Psoas muscle (tissue), 8 donors: ENCODE data around the gene GABBR2. TPM values are rescaled to one million over a fixed set of nuclear protein-coding genes. Genes with fewer than 3 reads are reported as not detected.

Source experiments
- ATAC-seq, 4 donors: fragments of 200-7000 bp; cut with Tn5 transposase; one replicate each; pipeline ENCODE4 v1.9.1; 2020; ENCODE audit warnings: moderate library complexity in 3 of 4, mild to moderate bottlenecking in 2 of 4
- DNase-seq, 2 donors: peaks; one replicate each; pipeline ENCODE4 v3.0.0-alpha.2; 2020
- H3K27ac ChIP-seq: fragments of 200-600 bp; one replicate; pipeline ENCODE4 v1.8.0; 2022
- H3K27me3 ChIP-seq, 3 donors: fragments of 200-600 bp in 1 of 3; one replicate each; pipeline versions ENCODE4 v1.6.1 to v1.8.0; 2013 to 2022; ENCODE audit warnings: low read length in 2 of 3, mild to moderate bottlenecking in 2 of 3, moderate library complexity in 1 of 3; ENCODE audit not compliant: insufficient read depth in 3 of 3
- H3K36me3 ChIP-seq, 2 donors: fragments of 200-600 bp in 1 of 2; one replicate each; pipeline versions ENCODE4 v1.6.1 to v1.8.0; 2013 to 2022; ENCODE audit warnings: low read depth in 1 of 2, mild to moderate bottlenecking in 1 of 2, moderate library complexity in 1 of 2; ENCODE audit not compliant: insufficient read depth in 1 of 2
- H3K4me1 ChIP-seq: fragments of 200-600 bp; one replicate; pipeline ENCODE4 v1.8.0; 2022
- H3K4me3 ChIP-seq: fragments of 200-600 bp; one replicate; pipeline ENCODE4 v1.8.0; 2022; ENCODE audit warnings: mild to moderate bottlenecking
- H3K9me3 ChIP-seq: fragments of 200-600 bp; one replicate; pipeline ENCODE4 v1.8.0; 2022
- WGBS, 3 donors: extraction: QIAGEN DNeasy Blood & Tissue Kit; methylation state at CpG; one replicate each; pipeline versions ENCODE4 v1.1.6 to v1.1.7; 2013; 5-methylcytosine and 5-hydroxymethylcytosine counted together
- intact Hi-C, 2 donors: fragments of 100-400 bp; cut with DNase I; formaldehyde crosslinking; loops; one replicate each; pipeline versions ENCODE4 v1.11.0 to v1.14.2; 2022
- polyA plus RNA-seq, 3 donors: library from polyadenylated mRNA; stranded (reverse); fragments of 200-250 nt; gene quantifications; one replicate each; pipeline ENCODE4 v1.2.3, GENCODE V29; 2013
- total RNA-seq, 4 donors: library from RNA; stranded (reverse); fragmentation: NEBNext Ultra II Directional in 2 of 4; extraction: Animal tissue kit (Norgen Biotek cat#: 25700) in 2 of 4; gene quantifications; one replicate each; pipeline versions ENCODE4 v1.2.1 to v1.2.4, GENCODE V29; 2021 to 2023
- TF ChIP-seq, protein P1 (sequence below): fragments of 200-600 bp; IDR thresholded peaks from one replicate; pipeline ENCODE4 v1.8.0; 2022; ENCODE audit warnings: antibody characterized with exemption
- donor health status: healthy with polysubstance abuse.
- donor health status: DM: no; HTN: no; CAD: no; lungs with moderate emphysema.
- donor health status: Bipolar disorder and iron deficiency.
- donor health status: healthy.
- donor health status: DM: yes; HTN: yes; CAD: no.
- donor health status: DM: no; HTN: no; CAD: no.
- donor health status: DM: no; HTN: no; CAD: no.
- donor health status: DM: yes; HTN: yes; CAD: no.

Gene GABBR2
- total and polyA plus RNA-seq, 7 donors: 0.08 to 0.66 (median 0.38) TPM

DNA sequence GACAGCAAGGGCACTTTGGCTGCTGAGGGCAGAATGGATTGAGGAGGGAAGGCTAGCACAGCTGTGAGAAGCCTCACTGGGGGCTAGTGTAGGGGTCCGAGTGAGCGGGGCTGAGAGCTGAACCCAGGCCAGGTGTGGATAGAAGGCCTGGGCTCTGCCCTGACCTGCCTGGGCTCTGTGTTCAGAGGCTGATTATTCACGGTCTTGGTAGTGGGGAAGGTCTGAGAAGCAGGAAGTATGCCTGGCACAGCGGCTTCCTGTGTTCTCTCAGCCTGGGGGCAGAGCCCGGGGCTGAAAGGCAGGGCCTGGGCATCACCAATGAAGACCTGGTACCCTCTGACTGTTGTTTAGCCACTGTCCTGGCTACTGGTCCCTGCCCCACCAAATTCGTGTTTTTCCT, 316.9 kb downstream of the GABBR2 start:
- no peak overlapping the region for H3K27ac ChIP-seq
- no peaks in the 10 kb centered on the region for H3K36me3 ChIP-seq
- peaks cover 0 to 3% (median 0%) of the 10 kb centered on the region in 3 donors for H3K27me3 ChIP-seq
- H3K4me1 ChIP-seq: no peaks in the 10 kb centered on the region
- ATAC-seq: no peak
- intact Hi-C loops: loop anchor here in 1 of 2 donors (10.0 kb wide), 1 partner anchor 303 kb away; no protein-coding TSS in a partner anchor
- 70 to 75% (median 71%) methylated on average over 6 of the region's 6 CpGs for WGBS, 3 donors
- DNase-seq: no peak
- no peak overlapping the region for H3K4me3 ChIP-seq
- TF ChIP-seq, protein P1, sequence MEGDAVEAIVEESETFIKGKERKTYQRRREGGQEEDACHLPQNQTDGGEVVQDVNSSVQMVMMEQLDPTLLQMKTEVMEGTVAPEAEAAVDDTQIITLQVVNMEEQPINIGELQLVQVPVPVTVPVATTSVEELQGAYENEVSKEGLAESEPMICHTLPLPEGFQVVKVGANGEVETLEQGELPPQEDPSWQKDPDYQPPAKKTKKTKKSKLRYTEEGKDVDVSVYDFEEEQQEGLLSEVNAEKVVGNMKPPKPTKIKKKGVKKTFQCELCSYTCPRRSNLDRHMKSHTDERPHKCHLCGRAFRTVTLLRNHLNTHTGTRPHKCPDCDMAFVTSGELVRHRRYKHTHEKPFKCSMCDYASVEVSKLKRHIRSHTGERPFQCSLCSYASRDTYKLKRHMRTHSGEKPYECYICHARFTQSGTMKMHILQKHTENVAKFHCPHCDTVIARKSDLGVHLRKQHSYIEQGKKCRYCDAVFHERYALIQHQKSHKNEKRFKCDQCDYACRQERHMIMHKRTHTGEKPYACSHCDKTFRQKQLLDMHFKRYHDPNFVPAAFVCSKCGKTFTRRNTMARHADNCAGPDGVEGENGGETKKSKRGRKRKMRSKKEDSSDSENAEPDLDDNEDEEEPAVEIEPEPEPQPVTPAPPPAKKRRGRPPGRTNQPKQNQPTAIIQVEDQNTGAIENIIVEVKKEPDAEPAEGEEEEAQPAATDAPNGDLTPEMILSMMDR: no peak
- H3K9me3 ChIP-seq: no peaks in the 10 kb centered on the region

DNA sequence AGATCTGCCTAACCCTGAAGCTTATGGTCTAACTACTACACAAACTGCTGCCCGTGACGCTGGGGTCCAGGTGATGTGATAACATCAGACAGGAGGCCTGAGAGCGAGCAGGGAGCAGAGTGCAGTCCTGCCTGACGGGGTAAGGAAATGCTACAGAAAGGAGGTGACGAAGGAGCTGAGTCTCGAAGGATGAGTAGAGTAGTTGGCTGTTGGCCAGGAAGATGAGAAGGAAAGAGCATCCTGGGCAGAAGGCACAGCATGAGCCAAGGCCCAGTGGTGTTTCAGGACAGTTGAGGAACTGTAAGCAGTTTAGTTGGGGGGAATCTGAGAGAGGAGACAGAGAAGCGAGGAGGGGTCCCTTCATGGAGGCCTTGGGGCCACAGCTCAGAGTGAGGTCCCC, 317.3 kb downstream of the GABBR2 start:
- no peaks in the 10 kb centered on the region for H3K9me3 ChIP-seq
- peaks cover 0 to 3% (median 0%) of the 10 kb centered on the region in 3 donors for H3K27me3 ChIP-seq
- H3K4me3 ChIP-seq: no peak overlapping the region
- 85 to 93% (median 85%) methylated on average over 7 of the region's 7 CpGs for WGBS, 3 donors
- no peak for ATAC-seq
- H3K4me1 ChIP-seq: no peaks in the 10 kb centered on the region
- TF ChIP-seq, protein P1: no peak
- H3K36me3 ChIP-seq: no peaks in the 10 kb centered on the region
- no peak for DNase-seq
- H3K27ac ChIP-seq: no peak overlapping the region
- intact Hi-C loops: loop anchor here in 1 of 2 donors (10.0 kb wide), 1 partner anchor 303 kb away; no protein-coding TSS in a partner anchor

DNA sequence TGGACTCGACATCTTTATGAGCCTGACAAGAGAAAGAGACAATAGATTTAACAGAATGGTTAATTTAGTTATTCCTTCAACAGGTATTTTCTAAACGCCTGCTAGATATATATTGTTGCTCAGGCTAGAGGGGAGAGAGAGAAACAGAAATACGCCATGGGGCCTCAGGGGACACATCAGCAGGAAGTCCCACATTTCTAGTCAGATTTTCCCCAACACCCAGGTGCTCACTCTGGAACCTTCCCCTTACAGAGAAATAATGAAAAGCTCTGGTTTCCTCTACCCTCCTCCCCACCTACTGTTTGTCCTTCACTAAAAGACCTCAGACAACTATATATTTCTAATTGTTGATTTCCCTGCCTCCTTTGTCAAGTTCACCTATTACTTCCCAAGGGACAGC, 323.0 kb downstream of the GABBR2 start:
- H3K4me1 ChIP-seq: no peaks in the 10 kb centered on the region
- H3K4me3 ChIP-seq: no peak overlapping the region
- H3K27ac ChIP-seq: no peak overlapping the region
- H3K36me3 ChIP-seq: no peaks in the 10 kb centered on the region
- DNase-seq (no peak), ATAC-seq (no peak)
- H3K27me3 ChIP-seq: no peaks in the 10 kb centered on the region
- no peaks in the 10 kb centered on the region for H3K9me3 ChIP-seq
- 73 to 84% (median 80%) methylated on average over 3 of the region's 3 CpGs for WGBS, 3 donors
- TF ChIP-seq, protein P1: no peak
- intact Hi-C loops: no loop called here

DNA sequence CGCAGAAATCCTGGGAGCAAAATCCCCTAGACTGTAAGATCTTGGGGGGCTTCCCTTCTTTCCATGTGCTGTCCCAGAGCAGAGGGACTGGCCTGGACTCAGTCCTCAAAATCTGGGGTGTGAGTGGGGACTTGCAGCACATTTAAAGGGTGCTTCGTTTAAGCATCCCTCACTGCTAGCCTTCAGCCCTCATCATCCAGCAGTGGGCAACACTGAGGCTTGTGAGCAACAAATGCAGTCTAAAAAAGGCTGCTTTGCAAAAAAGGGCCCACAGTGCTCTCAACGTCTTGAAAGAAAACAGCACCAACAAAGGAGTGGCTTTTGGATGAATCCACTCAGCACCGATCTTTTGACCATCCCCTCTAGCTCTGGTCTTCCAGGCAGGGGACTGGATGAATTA, 325.0 kb downstream of the GABBR2 start:
- intact Hi-C loops: no loop called here
- TF ChIP-seq, protein P1: no peak
- no peak for DNase-seq
- ATAC-seq: no peak
- no peak overlapping the region for H3K27ac ChIP-seq
- no peaks in the 10 kb centered on the region for H3K27me3 ChIP-seq
- H3K9me3 ChIP-seq: no peaks in the 10 kb centered on the region
- no peaks in the 10 kb centered on the region for H3K4me1 ChIP-seq
- 54 to 59% (median 54%) methylated on average over 4 of the region's 4 CpGs for WGBS, 3 donors
- H3K36me3 ChIP-seq: no peaks in the 10 kb centered on the region
- no peak overlapping the region for H3K4me3 ChIP-seq
